ENCODE measurements around the gene CLSTN2.

DNA sequence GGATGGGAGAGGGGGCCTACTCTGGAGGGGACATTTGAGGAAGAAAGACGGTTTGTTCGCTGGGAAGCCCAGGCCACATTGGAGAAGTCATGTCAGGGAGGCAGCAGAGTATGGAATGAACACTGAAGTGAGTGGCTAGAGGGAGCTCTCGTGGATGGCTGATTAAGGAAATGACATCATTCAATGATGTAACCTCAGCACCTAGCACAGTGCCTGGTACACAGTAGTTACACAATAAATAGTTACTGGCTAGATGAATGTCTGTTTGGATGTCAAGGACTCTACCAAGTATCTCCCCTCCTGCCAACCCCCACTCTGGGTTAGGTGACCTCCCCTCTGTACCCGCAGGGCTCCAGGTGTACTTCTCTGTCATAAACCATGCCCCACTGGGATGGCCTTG is 121.1 kb downstream of the CLSTN2 start:
- TF ChIP-seq, protein P1, sequence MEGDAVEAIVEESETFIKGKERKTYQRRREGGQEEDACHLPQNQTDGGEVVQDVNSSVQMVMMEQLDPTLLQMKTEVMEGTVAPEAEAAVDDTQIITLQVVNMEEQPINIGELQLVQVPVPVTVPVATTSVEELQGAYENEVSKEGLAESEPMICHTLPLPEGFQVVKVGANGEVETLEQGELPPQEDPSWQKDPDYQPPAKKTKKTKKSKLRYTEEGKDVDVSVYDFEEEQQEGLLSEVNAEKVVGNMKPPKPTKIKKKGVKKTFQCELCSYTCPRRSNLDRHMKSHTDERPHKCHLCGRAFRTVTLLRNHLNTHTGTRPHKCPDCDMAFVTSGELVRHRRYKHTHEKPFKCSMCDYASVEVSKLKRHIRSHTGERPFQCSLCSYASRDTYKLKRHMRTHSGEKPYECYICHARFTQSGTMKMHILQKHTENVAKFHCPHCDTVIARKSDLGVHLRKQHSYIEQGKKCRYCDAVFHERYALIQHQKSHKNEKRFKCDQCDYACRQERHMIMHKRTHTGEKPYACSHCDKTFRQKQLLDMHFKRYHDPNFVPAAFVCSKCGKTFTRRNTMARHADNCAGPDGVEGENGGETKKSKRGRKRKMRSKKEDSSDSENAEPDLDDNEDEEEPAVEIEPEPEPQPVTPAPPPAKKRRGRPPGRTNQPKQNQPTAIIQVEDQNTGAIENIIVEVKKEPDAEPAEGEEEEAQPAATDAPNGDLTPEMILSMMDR (IDR thresholded peaks at IDR 0.05 in 8 of 11, conservative IDR thresholded peaks at IDR 0.05 in 3 of 11), result no peak
- TF ChIP-seq POLR2A (IDR thresholded peaks at IDR 0.05) (no peak), POLR2AphosphoS5 (IDR thresholded peaks at IDR 0.05) (no peak)
